Measurements from ENCODE around the gene TGM6. TPM values are rescaled to one million over a fixed set of nuclear protein-coding genes. Genes with fewer than 3 reads are reported as not detected.

TGM6 gene
- total RNA-seq, 1 experiment from 2014 or later, result not detected

- H3K4me1 Mint-ChIP-seq, result 0 out of 2 replicates have a peak, but pooled peaks cover 3% of the 10 kb centered on the region
- POLR2A ChIA-PET, result interaction anchor here (0.5 kb wide), 1 partner anchor 1072 kb away, joined by 3 read pairs; no protein-coding TSS in a partner anchor
- CTCF ChIA-PET, result interaction anchor here (0.5 to 2.0 kb wide), 7 partner anchors 14 to 267 kb away, joined by 3 to 8 read pairs (median 4); no protein-coding TSS in a partner anchor
Observed at GRCh38 chr20:2401527-2401926, 20.8 kb downstream of the TGM6 start.

GRCh38 chr20:2402271-2402980 lies 21.7 kb downstream of the TGM6 start:
- peaks cover 16% of the 10 kb centered on the region for H3K9me3 Mint-ChIP-seq
- peaks cover 5% of the 10 kb centered on the region for H3K27me3 Mint-ChIP-seq (ENCODE audit: low read depth)
- TF ChIP-seq FOXP1 (CRISPR knock-in tag; IDR thresholded peaks at IDR 0.05; ENCODE audit: borderline replicate concordance) (no peak), ZNF396 (CRISPR knock-in tag; IDR thresholded peaks at IDR 0.05; ENCODE audit: borderline replicate concordance) (no peak)
- ChIA-PET POLR2A (no interaction called here), CTCF (interaction anchor here (0.5 to 2.0 kb wide), 7 partner anchors 15 to 268 kb away, joined by 3 to 8 read pairs (median 4); no protein-coding TSS in a partner anchor)
- peaks cover 7% of the 10 kb centered on the region; the same call in 1 of the 2 replicates for H3K36me3 Mint-ChIP-seq
- 0 out of 2 replicates have a peak, but pooled peaks cover 3% of the 10 kb centered on the region for H3K4me1 Mint-ChIP-seq
- 0 out of 2 replicates have a peak, but pooled peaks have one; percentile 28 for ATAC-seq
- no peak for DNase-seq (ENCODE audit: low spot score)
- H3K4me3 Mint-ChIP-seq, result no peak overlapping the region
- H3K27ac Mint-ChIP-seq, result no peak overlapping the region; the same call in 1 of the 2 replicates

More at GRCh38 chr20:2401527-2401926, 20.8 kb downstream of the TGM6 start:
- H3K27me3 Mint-ChIP-seq (ENCODE audit: low read depth), result peaks cover 5% of the 10 kb centered on the region
- H3K27ac Mint-ChIP-seq, result no peak overlapping the region
- H3K9me3 Mint-ChIP-seq, result peaks cover 16% of the 10 kb centered on the region
- ATAC-seq (no peak), DNase-seq (ENCODE audit: low spot score) (no peak)
- no peak for TF ChIP-seq ZSCAN18 (CRISPR knock-in tag; IDR thresholded peaks at IDR 0.05)
- TF ChIP-seq ZNF263 (CRISPR knock-in tag; IDR thresholded peaks at IDR 0.05; ENCODE audit: low read depth), result no peak
- H3K36me3 Mint-ChIP-seq, result peaks cover 7% of the 10 kb centered on the region; the same call in 1 of the 2 replicates
- no peak overlapping the region for H3K4me3 Mint-ChIP-seq

GRCh38 chr20:2403291-2404052 lies 22.8 kb downstream of the TGM6 start:
- Mint-ChIP-seq H3K27ac (no peak overlapping the region), H3K36me3 (peaks cover 7% of the 10 kb centered on the region; the same call in 1 of the 2 replicates), H3K27me3 (ENCODE audit: low read depth) (peaks cover 5% of the 10 kb centered on the region), H3K9me3 (peaks cover 16% of the 10 kb centered on the region), H3K4me3 (no peak overlapping the region), H3K4me1 (0 out of 2 replicates have a peak, but pooled peaks cover 3% of the 10 kb centered on the region)
- DNase-seq (ENCODE audit: low spot score) (no peak), ATAC-seq (no peak)
- no peak for TF ChIP-seq HMGA2 (CRISPR knock-in tag; IDR thresholded peaks at IDR 0.05)
- TF ChIP-seq SOX15 (CRISPR knock-in tag; IDR thresholded peaks at IDR 0.05), result no peak
- no peak for TF ChIP-seq ZNF138 (CRISPR knock-in tag; conservative IDR thresholded peaks at IDR 0.05)
- TF ChIP-seq NFATC4 (CRISPR knock-in tag; IDR thresholded peaks at IDR 0.05), result no peak
- TF ChIP-seq KAT7 (CRISPR knock-in tag; IDR thresholded peaks at IDR 0.05; ENCODE audit: borderline replicate concordance), result no peak
- TF ChIP-seq ZSCAN18 (CRISPR knock-in tag; IDR thresholded peaks at IDR 0.05), result no peak
- TF ChIP-seq MYBL2 (CRISPR knock-in tag; IDR thresholded peaks at IDR 0.05), result no peak
- no peak for TF ChIP-seq GTF2I (CRISPR knock-in tag; conservative IDR thresholded peaks at IDR 0.05)
- TF ChIP-seq E2F4 (CRISPR knock-in tag; IDR thresholded peaks at IDR 0.05; ENCODE audit: borderline replicate concordance, low read depth), result no peak
- no peak for TF ChIP-seq ZNF671 (CRISPR knock-in tag; IDR thresholded peaks at IDR 0.05)
- no peak for TF ChIP-seq ZNF263 (CRISPR knock-in tag; IDR thresholded peaks at IDR 0.05; ENCODE audit: low read depth)
- TF ChIP-seq JAZF1 (CRISPR knock-in tag; IDR thresholded peaks at IDR 0.05), result no peak
- TF ChIP-seq ATF2 (CRISPR knock-in tag; IDR thresholded peaks at IDR 0.05; ENCODE audit: borderline replicate concordance, low read depth), result no peak
- TF ChIP-seq FOXP1 (CRISPR knock-in tag; IDR thresholded peaks at IDR 0.05; ENCODE audit: borderline replicate concordance), result no peak
- ChIA-PET CTCF (interaction anchor here (1.0 to 2.2 kb wide), 4 partner anchors 16 to 196 kb away, joined by 3 to 9 read pairs (median 7); no protein-coding TSS in a partner anchor), POLR2A (no interaction called here)

All from WTC11 (cell line).